Mucosa of descending colon (tissue), 3 donors: ENCODE results near the gene CLEC4M. TPM values are rescaled to one million over a fixed set of nuclear protein-coding genes. Genes with fewer than 3 reads are reported as not detected.
A peak's percentile ranks its signal among the peaks of the same experiment; 100 is the strongest.
"Not testable (repeated sequence)": the region's sequence is repeated elsewhere in the genome, so short reads cannot be mapped to it uniquely, and the experiment has no call there.

Experiments
- ATAC-seq: fragments of 200-7000 bp; cut with Tn5 transposase; one replicate; pipeline ENCODE4 v1.9.1; 2020; ENCODE audit warnings: mild to moderate bottlenecking, moderate library complexity
- DNase-seq, 3 donors: peaks; one replicate each; pipeline ENCODE4 v3.0.0-alpha.2; 2020
- H3K36me3 ChIP-seq: fragments of 200-600 bp; one replicate; pipeline ENCODE4 v1.8.0; 2021; ENCODE audit warnings: low read depth, mild to moderate bottlenecking
- H3K4me1 ChIP-seq: fragments of 200-600 bp; one replicate; pipeline ENCODE4 v1.8.0; 2021; ENCODE audit warnings: low read depth, mild to moderate bottlenecking
- H3K4me3 ChIP-seq: fragments of 200-600 bp; one replicate; pipeline ENCODE4 v1.8.0; 2021; ENCODE audit warnings: mild to moderate bottlenecking
- H3K9me3 ChIP-seq: fragments of 200-600 bp; one replicate; pipeline ENCODE4 v1.8.0; 2021; ENCODE audit warnings: mild to moderate bottlenecking
- intact Hi-C, 2 donors: fragments of 100-400 bp; cut with DNase I in 1 of 2; cut with micrococcal nuclease in 1 of 2; formaldehyde crosslinking; loops; one replicate each; pipeline versions ENCODE4 v1.11.0 to v1.11.1; 2022; cut with DNase I, micrococcal nuclease
- total RNA-seq, 3 donors: library from RNA; stranded (reverse); fragmentation: NEBNext Ultra II Directional in 2 of 3; extraction: Animal tissue kit (Norgen Biotek cat#: 25700) in 2 of 3; gene quantifications; one replicate each; pipeline versions ENCODE4 v1.2.1 to v1.2.4, GENCODE V29; 2021 to 2023
- TF ChIP-seq, protein P1 (sequence below): fragments of 200-600 bp; IDR thresholded peaks from one replicate; pipeline ENCODE4 v1.8.0; 2022; ENCODE audit warnings: antibody characterized with exemption, mild to moderate bottlenecking
- donor health status: DM: no; HTN: no; CAD: no; lungs with moderate emphysema.
- donor health status: DM: no; HTN: no; CAD: no.
- donor health status: DM: no; HTN: yes; CAD: no.

CLEC4M gene
- total RNA-seq, 3 donors from 2014 or later: not detected

DNA sequence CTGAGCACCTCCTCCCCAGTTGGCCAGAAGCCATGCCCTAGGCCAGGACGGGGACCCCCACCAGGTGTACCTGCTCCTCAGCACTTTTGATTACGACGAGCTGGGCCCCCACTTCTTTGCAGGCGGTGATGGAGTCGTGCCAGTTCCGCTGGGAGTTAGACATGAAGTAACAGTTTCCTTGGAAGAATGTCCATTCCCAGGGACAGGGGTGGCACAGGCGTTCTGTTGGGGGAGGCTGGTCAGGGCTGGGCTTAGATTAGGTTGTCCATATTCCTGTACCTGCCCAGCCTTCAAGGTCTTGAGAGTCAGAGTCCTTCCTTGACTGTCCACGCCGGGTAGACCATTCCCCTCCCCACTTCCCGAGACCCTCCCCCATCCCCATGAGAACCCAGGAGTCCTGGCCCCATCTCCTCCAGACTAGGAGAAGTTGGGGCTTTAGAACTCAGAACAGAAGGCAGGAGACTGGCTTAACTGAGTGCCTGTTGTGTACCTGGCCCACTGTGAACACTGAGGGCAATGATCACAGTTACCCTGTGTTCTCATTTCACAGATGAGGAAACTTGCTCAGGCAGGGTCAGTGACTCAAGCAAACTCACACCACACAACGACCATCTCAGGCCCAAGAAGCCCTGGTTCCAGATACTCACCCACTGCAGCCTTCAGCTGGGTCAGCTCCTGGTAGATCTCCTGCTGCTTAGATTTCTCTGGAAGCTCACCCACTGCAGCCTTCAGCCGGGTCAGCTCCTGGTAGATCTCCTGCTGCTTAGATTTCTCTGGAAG lies 18.0 kb upstream of the CLEC4M start:
- TF ChIP-seq, protein P1, sequence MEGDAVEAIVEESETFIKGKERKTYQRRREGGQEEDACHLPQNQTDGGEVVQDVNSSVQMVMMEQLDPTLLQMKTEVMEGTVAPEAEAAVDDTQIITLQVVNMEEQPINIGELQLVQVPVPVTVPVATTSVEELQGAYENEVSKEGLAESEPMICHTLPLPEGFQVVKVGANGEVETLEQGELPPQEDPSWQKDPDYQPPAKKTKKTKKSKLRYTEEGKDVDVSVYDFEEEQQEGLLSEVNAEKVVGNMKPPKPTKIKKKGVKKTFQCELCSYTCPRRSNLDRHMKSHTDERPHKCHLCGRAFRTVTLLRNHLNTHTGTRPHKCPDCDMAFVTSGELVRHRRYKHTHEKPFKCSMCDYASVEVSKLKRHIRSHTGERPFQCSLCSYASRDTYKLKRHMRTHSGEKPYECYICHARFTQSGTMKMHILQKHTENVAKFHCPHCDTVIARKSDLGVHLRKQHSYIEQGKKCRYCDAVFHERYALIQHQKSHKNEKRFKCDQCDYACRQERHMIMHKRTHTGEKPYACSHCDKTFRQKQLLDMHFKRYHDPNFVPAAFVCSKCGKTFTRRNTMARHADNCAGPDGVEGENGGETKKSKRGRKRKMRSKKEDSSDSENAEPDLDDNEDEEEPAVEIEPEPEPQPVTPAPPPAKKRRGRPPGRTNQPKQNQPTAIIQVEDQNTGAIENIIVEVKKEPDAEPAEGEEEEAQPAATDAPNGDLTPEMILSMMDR: no peak
- intact Hi-C loops: no loop called here
- H3K4me3 ChIP-seq: no peak overlapping the region
- no peaks in the 10 kb centered on the region for H3K4me1 ChIP-seq
- no peaks in the 10 kb centered on the region for H3K36me3 ChIP-seq
- no peak for DNase-seq
- ATAC-seq: no peak
- no peaks in the 10 kb centered on the region for H3K9me3 ChIP-seq

DNA sequence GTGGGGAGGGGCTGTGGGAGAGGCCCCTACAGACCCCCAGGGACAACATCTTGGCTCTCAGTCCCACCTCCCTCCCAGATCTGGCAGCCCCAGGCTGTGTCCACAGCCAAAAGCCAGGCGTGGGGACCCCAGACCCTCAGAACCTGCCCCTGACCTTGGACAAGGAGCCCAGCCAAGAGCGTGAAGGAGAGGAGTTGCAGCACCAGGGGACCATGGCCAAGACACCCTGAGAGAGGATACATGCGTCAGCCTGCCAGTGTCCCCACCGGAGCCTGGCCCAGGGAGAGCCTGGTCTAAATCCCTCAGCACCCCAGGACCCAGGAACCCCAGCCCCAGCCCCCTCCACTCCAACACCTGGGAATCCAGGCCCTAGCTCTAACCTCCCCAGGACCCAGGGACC lies 16.7 kb upstream of the CLEC4M start:
- not testable (repeated sequence) for H3K4me3 ChIP-seq, ATAC-seq

DNA sequence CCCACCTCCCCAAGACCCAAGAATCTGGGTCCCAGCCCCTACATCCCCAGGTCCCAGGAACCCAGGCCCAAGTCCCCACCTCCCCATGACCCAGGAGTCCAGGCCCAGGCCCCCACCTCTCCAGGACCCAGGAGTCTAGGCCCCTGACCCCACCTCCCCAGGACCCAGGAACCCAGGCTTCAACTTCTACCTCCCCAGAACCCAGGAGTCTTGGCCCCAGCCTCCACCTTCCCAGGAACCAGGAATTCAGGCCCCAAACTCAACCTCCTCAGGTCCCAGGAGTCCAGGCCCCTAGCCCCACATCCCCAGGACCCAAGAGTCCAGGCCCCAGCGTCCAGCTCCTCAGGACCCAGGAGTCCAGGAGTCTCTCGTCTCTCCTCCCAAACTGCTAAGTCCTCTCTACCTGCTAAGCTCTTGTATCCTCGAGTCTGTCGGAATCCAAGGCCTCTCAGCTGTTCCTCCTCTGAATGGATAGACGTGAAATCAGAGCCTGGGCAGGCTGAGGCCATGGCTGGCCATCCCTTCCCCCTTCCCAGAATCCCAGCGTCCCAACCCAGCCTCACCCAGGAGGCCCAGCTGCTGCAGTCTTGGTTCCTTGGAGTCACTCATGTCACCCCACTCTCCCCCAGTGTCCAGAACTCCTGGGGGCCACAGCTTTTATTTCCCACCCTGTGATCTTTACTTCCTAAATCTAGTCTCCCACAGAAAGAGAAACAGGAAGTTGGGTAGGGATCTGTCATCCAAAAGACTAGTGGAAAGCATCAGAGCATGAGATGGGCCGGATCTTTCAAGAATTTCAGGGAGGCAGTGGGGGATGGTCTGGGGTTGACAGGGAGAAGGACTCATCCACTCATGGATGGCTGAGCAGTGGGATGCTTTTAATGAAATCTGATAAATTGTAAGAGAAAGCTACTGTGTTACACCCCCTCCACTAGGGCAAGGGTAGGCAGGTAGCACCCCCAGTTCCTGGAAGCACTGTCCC lies 15.8 kb upstream of the CLEC4M start, which contains the start of gene CD209:
TSS of gene CD209 (minus strand) at position 632 of the 982 bp plus-strand sequence. CDS start at position 609, 23 bp downstream.
- ATAC-seq: no peak
- no peak for DNase-seq
- Histone ChIP-seq H3K4me1 (no peaks in the 10 kb centered on the region), H3K4me3 (no peak within 1 kb of the TSS), H3K9me3 (no peaks in the 10 kb centered on the region), H3K36me3 (no peaks in the 10 kb centered on the region)
- intact Hi-C loops: no loop called here
- TF ChIP-seq, protein P1: no peak

More for the DNA sequence above, 16.7 kb upstream of the CLEC4M start:
- H3K9me3 ChIP-seq, H3K36me3 ChIP-seq, H3K4me1 ChIP-seq, intact Hi-C loops, DNase-seq: not testable (repeated sequence)

DNA sequence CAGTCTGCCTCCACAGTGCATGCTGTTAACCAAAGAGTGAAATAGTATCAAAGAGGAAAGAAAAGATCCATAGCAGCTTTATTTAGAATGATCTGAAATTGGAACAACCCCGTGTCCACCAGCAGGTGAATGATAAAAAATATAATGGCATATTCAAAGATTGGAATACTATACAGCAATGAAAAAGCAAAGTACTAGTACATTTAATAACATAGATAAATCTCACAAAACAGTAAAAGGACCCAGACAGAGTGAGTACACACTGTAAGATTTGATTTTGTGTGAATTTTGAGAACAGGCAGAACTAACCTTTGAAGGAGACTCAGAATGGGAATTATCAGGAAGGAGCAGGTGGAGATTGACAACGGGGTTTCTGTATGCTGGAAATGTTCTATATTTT lies 14.9 kb upstream of the CLEC4M start:
- DNase-seq (no peak), ATAC-seq (no peak)
- H3K9me3 ChIP-seq: no peaks in the 10 kb centered on the region
- H3K4me3 ChIP-seq: no peak overlapping the region
- intact Hi-C loops: no loop called here
- no peaks in the 10 kb centered on the region for H3K4me1 ChIP-seq
- no peaks in the 10 kb centered on the region for H3K36me3 ChIP-seq
- TF ChIP-seq, protein P1: no peak

DNA sequence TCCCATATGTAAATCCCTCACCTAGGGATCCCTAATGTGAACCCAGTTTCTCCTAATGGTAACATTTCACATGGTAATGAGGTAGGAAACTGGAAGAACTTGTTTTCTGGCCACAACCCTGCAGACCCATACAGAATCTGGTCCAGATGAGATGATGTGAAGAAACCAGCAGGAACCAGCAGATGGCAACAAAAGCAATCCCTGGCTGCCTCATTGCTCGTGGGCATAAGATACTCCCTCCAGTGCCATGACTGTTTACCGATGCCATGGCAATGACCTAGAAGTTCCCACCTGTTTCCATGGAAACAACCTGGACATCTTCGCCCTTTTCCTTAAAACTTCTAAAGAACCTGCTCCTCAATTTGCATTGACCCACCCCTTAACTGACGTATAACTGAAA lies 14.3 kb upstream of the CLEC4M start:
- no peak for DNase-seq

More for the DNA sequence above, 14.3 kb upstream of the CLEC4M start:
- no peaks in the 10 kb centered on the region for H3K9me3 ChIP-seq
- H3K4me1 ChIP-seq: no peaks in the 10 kb centered on the region
- intact Hi-C loops: no loop called here
- peak; percentile 34 for ATAC-seq
- no peak overlapping the region for H3K4me3 ChIP-seq
- TF ChIP-seq, protein P1: no peak
- H3K36me3 ChIP-seq: no peaks in the 10 kb centered on the region
